Skeletal muscle satellite cell (primary cell): Measurements from ENCODE around the gene ECEL1.

Experiments
- H3K27me3 ChIP-seq: 2 replicates; pipeline ENCODE4 v1.7.0; 2013; ENCODE audit warnings: low read length; ENCODE audit not compliant: control insufficient read depth, insufficient read depth
- H3K36me3 ChIP-seq: 2 replicates; pipeline ENCODE4 v1.7.0; 2013; ENCODE audit warnings: mild to moderate bottlenecking, control low read depth, low read length; ENCODE audit not compliant: insufficient read depth
- H3K4me1 ChIP-seq: 2 replicates; pipeline ENCODE4 v1.7.0; 2013; ENCODE audit warnings: low read length; ENCODE audit not compliant: control insufficient read depth, insufficient read depth
- H3K4me2 ChIP-seq: 2 replicates; pipeline ENCODE4 v1.7.0; 2013; ENCODE audit warnings: mild to moderate bottlenecking, low read length
- H3K4me3 ChIP-seq: 2 replicates; pipeline ENCODE4 v1.7.0; 2013; ENCODE audit warnings: low read length
- H3K9ac ChIP-seq: 2 replicates; pipeline ENCODE4 v1.7.0; 2013; ENCODE audit warnings: mild to moderate bottlenecking, low read depth, low read length, moderate library complexity
- H3K9me3 ChIP-seq: replicated peaks from 2 replicates; pipeline ENCODE4 v1.7.0; 2013; ENCODE audit warnings: mild to moderate bottlenecking, control low read depth, low read length

The ECEL1 gene

DNA sequence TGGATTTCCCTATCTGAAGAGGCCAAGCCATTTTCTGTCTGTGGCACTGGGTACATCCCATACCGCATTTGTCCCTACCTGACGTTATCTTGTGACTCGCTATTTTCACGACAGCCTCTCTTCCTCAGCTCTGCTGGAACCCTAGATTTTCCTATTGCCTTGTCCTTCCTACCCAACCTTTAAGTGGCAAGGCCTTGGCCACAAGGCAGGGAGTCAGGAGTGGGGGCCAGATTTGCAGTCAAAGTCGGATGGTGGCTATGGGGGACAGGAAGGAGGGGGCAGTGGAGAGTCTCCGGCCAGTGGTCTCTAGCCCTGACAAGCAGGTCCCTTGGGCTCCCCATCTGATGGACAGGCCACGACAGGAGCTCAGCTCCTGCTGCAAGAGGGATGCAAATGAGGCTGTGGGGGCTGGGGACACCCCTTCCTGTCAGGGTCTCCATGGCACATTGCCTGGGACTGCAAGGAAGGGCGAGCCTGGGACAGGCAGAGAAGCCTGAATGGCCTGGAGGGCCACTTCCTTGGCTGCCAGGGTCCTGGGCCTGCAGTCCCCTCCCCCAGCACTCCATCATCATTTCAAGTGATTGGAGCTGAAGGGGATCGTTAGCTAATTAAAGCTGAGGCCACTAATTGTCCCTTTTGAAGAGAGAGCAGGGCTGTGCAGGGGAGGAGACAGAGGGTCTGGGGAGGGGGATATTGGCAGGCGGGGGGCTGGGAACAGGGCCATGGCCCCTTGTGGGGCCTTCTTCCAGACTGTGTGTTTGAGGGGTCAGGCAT is 6.3 kb upstream of the ECEL1 start:
- H3K9me3 ChIP-seq, result no peaks in the 10 kb centered on the region

DNA sequence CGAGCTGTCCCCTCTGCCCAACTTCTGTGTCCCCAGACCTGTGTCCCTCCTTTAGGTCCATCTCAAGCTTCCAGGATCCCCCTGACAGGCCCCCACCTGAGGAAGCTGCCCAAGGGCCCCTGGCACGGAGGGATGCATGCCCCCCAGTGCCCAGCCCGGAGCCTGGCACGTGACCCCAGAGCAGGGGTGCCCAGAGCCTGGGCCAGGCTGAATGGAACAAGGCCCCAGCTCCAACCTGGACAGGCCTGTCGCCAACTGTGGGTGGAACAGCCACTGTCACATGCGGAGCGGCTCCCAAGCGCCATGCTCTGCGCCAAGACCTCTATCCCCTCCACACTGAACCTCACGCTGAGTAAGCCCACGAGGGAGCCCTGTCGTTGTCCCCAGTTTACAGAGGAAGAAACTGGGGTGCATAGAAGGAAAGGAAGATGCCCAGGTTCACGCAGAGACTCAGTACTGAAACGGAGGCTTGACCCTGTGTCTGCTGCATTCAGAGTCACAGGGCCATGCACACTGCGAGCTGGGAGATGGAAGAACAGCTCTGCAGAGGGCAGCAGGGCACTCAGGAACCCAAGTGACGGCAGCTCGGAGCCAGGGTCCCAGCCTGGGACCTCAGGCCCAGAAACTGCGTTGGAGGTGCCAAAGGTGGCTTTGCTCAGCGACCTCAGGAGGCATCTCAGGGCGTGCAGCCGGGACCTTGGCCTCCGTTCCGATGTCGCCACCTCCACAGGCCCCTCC is 5.5 kb upstream of the ECEL1 start:
- Histone ChIP-seq H3K4me2 (no peak overlapping the region), H3K9ac (no peak overlapping the region), H3K27me3 (peaks cover 36% of the 10 kb centered on the region)

More for the DNA sequence above, 6.3 kb upstream of the ECEL1 start:
- Histone ChIP-seq H3K27me3 (peaks cover 36% of the 10 kb centered on the region), H3K4me2 (no peak overlapping the region), H3K4me1 (no peaks in the 10 kb centered on the region), H3K9ac (no peak overlapping the region), H3K36me3 (no peaks in the 10 kb centered on the region), H3K4me3 (no peak overlapping the region)

DNA sequence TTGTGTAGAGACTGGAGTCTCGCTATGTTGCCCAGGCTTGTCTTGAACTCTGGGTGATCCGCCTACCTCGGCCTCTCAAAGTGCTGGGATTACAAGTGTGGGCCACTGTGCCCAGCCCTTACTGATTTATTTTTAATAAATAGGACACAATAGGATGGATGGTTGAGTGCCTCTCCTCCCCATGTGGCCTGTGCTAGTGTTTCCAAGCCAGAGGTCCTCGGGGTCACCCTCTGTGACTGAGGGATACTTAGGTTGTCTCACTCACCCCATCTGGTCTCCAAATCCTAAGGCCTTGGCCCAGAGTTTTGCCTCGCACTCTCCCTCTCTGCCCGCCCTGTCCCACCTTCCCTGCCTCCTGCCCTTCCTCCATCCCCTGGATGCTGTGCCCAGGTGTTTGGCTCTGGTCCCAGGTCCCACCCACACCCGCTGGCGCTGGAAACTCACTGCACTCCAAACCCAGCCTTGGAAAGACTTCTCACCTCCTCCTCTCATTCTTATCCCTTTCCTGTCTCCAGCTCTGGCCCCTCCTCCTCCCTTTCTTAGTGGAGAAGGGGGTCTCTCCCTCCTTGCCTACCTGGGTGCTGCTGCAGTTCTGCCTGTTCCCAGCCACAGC is 4.7 kb upstream of the ECEL1 start:
- no peaks in the 10 kb centered on the region for H3K4me1 ChIP-seq
- no peaks in the 10 kb centered on the region for H3K9me3 ChIP-seq
- no peak overlapping the region for H3K4me2 ChIP-seq
- peaks cover 33% of the 10 kb centered on the region for H3K27me3 ChIP-seq
- H3K36me3 ChIP-seq, result no peaks in the 10 kb centered on the region
- no peak overlapping the region for H3K4me3 ChIP-seq
- H3K9ac ChIP-seq, result no peak overlapping the region

More for the DNA sequence above, 5.5 kb upstream of the ECEL1 start:
- Histone ChIP-seq H3K4me3 (no peak overlapping the region), H3K4me1 (no peaks in the 10 kb centered on the region), H3K9me3 (no peaks in the 10 kb centered on the region), H3K36me3 (no peaks in the 10 kb centered on the region)

DNA sequence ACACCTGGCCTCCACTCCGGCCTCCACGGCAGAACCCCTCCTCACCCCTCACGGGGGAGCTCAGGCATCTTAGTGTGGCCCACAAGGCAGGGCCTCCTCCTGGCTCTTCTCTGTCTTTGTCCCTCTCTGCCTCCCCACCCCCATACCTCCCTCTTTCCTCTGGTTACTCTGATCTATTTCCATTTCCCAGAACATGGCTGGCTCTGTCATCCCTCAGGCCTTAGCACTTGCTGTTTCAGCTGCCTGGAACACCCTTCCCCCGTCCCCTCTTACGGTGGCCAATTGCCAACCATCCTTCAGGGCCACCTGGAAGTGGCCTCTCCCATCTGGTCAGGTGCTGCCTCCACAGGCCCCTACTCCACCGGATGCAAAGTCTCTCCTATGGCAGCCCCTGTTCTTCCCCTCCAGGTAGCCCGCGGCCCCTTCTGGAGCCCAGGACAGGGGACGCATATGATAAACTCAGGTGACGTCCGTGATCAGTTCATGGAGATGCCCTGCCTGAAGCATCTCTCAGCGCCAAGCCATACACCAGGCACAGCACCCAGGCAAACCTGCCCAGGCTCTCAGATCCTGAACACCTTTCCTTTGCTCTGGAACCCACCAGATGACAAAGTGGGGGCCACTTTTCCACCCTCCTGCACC is 3.6 kb upstream of the ECEL1 start:
- H3K9me3 ChIP-seq, result no peaks in the 10 kb centered on the region
- peaks cover 43% of the 10 kb centered on the region for H3K27me3 ChIP-seq
- H3K36me3 ChIP-seq, result no peaks in the 10 kb centered on the region
- no peak overlapping the region for H3K4me2 ChIP-seq
- H3K4me3 ChIP-seq, result no peak overlapping the region
- no peak overlapping the region for H3K9ac ChIP-seq
- H3K4me1 ChIP-seq, result no peaks in the 10 kb centered on the region

DNA sequence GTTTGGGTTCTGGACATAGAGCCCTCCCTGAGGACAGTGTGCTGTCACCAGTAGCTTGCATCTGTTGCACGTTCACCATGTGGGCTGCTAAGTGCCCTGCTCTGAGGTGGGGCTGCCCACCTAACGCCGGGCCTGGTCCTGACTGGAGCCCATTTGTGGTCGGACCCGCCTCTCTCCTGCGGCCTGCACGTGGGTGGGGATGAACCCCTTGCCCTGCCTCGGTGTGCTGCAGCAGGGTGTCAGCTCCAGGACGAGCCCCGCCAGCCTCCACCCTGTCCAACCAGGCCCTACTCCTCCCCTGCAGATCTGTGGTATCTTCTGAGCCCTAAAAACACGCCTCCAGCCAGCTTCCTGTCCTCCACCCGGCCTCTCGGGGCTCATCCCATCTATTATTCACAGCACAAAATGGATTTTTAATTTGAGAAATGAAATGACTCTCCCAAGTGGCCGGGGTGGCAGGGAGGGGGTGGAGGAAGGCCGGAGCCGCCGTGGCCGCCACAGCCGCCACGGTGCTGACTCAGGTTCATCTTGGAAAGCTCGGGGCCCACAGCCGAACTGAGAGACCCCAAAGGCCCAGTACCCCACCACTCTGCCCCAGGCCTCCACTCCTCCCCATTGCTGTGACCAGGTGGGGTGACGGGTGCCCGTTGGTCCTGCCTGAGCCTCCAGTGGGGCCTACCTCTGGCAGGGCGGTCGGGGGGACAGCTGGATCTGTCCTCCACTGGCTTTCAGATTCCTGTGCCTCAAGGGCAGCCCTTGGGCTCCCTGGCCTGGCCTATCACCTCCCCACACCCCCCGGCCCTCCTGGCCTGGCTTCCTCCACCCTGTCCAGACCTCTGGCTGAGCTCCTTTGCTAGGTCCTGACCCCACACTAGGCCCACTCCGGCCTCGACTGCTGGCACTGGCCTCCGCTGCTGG is 2.8 kb upstream of the ECEL1 start:
- no peak overlapping the region for H3K4me3 ChIP-seq
- H3K9me3 ChIP-seq, result no peaks in the 10 kb centered on the region
- no peaks in the 10 kb centered on the region for H3K4me1 ChIP-seq
- H3K9ac ChIP-seq, result no peak overlapping the region
- no peaks in the 10 kb centered on the region for H3K36me3 ChIP-seq
- H3K27me3 ChIP-seq, result peaks cover 48% of the 10 kb centered on the region
- no peak overlapping the region for H3K4me2 ChIP-seq

DNA sequence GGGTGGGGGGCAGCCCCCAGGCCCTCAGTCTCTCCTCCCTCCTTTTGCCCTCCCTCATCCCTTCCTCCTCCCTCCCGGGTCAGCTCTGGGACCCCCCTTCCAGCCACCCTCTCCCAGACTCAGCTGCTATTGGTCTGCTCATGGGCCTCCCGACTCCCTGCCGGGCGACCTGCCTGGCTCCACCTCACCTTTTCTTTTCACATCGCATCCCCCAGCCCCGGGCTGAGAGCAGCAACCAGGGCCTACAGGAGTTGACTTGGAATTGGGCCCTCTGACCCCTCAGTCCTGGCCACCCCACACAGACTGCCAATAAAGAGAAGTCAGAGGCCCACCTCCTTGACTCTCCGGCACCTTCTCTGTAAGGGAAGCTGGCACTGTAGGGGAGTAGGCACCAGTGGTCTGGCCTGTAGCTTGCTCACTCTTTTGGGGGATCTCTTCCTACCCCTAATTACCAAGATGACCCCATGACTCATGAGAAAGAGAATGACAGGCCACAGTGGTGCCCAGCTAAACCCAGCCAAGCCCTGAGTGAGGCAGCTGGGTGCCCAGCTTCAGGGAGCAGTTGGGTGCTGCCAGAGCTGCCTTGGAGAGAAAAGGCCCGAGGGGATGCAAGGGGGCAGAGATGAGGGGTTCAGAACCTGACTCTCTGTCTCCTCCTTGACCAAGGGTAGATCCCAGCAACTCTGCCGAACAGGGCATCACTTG is 2.0 kb upstream of the ECEL1 start:
- no peak overlapping the region for H3K4me2 ChIP-seq
- no peak overlapping the region for H3K4me3 ChIP-seq
- no peaks in the 10 kb centered on the region for H3K9me3 ChIP-seq
- peaks cover 56% of the 10 kb centered on the region for H3K27me3 ChIP-seq
- H3K4me1 ChIP-seq, result no peaks in the 10 kb centered on the region
- H3K9ac ChIP-seq, result no peak overlapping the region
- H3K36me3 ChIP-seq, result no peaks in the 10 kb centered on the region

DNA sequence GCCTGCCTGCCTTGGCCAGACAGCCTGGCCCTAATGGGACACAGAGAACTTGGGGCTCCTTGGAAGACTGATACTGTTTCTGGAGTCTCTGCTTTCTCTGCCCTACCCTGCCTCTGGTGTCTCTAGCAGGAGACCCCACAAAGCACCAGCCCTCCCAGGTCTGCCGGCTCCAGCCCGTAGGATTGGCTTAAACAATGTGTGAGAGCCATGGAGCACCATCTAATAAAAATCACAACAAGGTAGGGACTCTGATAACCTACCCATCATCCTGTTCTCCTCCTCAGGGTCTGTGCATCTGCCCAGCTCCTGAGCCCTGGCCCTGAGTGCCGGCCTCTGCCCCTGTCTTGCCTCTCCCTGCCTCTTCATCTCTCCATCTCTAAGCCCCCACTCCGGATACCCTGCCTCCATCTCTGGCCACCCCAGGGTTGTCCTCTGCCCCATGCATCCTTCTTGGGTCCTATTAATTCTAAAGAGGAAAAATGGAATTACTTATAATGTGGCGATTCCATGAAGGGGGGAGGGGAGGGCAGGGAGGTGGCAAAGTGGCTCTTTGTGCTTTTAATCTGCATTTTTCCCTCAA is 1.2 kb upstream of the ECEL1 start:
- no peaks in the 10 kb centered on the region for H3K36me3 ChIP-seq
- no peak overlapping the region for H3K4me2 ChIP-seq
- H3K9ac ChIP-seq, result no peak overlapping the region
- H3K4me1 ChIP-seq, result no peaks in the 10 kb centered on the region
- H3K9me3 ChIP-seq, result no peaks in the 10 kb centered on the region
- peaks cover 65% of the 10 kb centered on the region for H3K27me3 ChIP-seq
- H3K4me3 ChIP-seq, result no peak overlapping the region

DNA sequence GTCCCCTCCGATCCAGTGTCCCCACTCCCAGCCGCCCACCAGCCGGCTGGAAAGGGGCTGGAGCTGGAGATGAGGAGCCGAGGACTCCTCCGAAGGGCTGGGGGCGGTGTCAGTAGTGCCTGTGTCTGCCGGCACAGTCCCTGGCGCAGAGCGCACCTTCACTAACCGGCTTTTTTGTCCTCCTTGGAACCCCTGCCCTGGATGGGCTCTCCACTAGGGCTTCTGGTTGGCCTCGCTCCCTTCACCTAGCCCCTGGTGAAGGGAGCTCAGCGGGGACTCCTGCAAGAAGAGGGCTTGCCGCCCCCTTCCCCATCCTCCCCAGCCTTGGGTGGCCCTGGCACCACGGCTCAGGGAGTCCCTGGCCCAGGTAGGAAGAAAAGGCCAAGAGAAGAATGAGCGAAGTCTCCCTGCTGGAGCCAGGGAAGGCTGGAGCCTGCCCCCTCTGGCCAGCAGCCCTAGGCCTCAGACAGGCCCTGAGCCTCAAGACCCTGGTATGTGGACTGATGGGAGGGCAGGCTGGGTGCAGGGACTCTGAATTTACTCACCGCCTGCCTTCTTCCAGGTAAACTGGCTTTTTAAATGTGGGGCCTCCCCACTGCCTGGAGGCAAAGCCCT is 570 bp upstream of the ECEL1 start:
- Histone ChIP-seq H3K4me3 (no peak overlapping the region), H3K27me3 (peaks cover 71% of the 10 kb centered on the region), H3K9me3 (no peaks in the 10 kb centered on the region), H3K36me3 (no peaks in the 10 kb centered on the region), H3K9ac (no peak overlapping the region), H3K4me1 (no peaks in the 10 kb centered on the region), H3K4me2 (no peak overlapping the region)

DNA sequence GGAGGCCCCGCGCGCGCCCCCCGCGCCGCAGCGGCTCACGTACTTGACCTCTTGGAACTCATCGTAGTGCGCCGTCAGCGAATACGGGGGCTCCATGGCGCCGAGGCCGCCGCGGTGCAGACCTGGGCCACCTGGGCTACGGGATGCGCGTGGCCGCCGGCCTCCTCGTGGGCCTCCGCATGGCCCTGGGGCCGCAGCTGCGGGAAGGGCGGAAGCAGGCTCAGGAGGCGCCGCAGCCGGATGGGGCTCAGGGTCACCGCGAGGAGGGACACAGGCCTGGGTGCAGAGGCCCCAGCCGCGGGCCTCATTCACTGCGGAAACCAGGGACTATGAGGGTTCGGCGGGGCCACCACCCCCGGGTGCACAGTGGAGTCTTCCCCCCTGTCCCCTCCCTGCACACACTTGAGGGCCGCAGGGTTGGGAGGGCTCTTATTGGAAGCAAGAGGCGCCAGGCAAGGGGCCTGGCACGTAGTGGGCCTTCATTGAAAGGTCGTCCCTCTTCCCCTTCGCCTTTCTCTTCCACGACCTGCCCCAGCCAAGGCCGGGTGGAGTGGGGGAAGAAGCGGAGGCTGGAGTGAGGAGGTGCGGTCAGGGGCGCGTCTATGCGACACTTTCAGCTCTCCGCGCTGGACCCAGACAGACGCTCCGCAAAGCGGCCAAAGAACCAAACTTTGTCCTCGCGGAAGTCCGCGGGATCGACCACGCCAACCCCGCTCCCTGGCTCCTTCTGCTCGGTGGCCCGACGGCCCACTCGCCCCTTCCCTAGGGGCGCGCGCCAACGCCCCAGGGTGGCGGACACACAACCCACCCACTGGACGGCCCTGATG is 863 bp downstream of the ECEL1 start:
- Histone ChIP-seq H3K9me3 (no peaks in the 10 kb centered on the region), H3K9ac (no peak overlapping the region), H3K4me1 (no peaks in the 10 kb centered on the region), H3K27me3 (peaks cover 71% of the 10 kb centered on the region), H3K36me3 (no peaks in the 10 kb centered on the region), H3K4me2 (peak overlapping the region; percentile 25), H3K4me3 (no peak overlapping the region)
